ENCODE measurements around the gene MS4A15.

DNA sequence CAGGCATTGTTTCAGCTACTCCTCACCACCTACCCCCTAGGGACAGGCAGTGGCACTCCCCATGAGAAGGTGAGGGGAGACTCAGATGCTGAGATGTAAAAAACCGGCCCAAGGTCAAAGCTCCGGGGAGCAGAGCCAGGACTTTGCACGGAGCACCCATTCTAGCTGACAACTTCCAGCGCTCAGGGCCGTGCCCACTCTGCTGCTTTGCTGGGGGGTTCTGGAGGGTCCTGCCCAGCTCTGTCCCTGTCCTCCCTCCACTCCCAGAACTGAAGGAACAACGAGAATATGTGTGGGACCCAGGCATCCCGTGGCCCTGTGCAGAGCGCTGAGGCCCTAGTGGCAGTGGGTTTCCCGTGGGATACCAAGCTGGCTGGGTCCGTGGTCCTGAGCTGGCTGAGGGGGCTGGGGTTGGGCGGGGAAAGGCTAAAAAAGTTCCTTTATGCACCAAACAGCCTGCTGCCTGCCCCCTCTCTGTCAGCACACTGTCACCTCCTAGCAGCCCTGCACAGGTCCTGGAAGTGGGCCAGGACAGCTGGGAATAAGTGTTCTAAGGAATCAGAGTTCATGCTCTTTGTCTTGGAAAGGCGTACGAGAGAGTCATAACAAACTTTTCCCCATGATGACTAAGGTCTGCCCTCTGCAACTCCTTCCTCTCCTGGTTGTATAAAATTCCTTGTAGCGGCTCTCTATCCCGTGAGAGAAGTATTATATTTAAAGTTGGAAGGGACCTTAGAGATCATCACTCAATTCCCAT is 30.3 kb downstream of the MS4A15 start:
- TF ChIP-seq NR3C1 (CRISPR knock-in tag; IDR thresholded peaks at IDR 0.05), result no peak
- no peak for TF ChIP-seq CEBPG (CRISPR knock-in tag; IDR thresholded peaks at IDR 0.05)
- no peak for TF ChIP-seq CEBPG (tag; conservative IDR thresholded peaks at IDR 0.05 in 1 of 2, IDR thresholded peaks at IDR 0.05 in 1 of 2)
- no peak for TF ChIP-seq POLR2AphosphoS5 (IDR thresholded peaks at IDR 0.05; ENCODE audit: control insufficient read depth, insufficient read depth, low read depth, low read length)
- TF ChIP-seq POLR2H (tag; IDR thresholded peaks at IDR 0.05; ENCODE audit: low read depth), result no peak
- TF ChIP-seq, protein P1, sequence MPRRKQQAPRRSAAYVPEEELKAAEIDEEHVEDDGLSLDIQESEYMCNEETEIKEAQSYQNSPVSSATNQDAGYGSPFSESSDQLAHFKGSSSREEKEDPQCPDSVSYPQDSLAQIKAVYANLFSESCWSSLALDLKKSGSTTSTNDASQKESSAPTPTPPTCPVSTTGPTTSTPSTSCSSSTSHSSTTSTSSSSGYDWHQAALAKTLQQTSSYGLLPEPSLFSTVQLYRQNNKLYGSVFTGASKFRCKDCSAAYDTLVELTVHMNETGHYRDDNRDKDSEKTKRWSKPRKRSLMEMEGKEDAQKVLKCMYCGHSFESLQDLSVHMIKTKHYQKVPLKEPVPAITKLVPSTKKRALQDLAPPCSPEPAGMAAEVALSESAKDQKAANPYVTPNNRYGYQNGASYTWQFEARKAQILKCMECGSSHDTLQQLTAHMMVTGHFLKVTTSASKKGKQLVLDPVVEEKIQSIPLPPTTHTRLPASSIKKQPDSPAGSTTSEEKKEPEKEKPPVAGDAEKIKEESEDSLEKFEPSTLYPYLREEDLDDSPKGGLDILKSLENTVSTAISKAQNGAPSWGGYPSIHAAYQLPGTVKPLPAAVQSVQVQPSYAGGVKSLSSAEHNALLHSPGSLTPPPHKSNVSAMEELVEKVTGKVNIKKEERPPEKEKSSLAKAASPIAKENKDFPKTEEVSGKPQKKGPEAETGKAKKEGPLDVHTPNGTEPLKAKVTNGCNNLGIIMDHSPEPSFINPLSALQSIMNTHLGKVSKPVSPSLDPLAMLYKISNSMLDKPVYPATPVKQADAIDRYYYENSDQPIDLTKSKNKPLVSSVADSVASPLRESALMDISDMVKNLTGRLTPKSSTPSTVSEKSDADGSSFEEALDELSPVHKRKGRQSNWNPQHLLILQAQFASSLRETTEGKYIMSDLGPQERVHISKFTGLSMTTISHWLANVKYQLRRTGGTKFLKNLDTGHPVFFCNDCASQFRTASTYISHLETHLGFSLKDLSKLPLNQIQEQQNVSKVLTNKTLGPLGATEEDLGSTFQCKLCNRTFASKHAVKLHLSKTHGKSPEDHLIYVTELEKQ (CRISPR knock-in tag; IDR thresholded peaks at IDR 0.05), result no peak
- TF ChIP-seq MED1 (CRISPR knock-in tag; IDR thresholded peaks at IDR 0.05; ENCODE audit: borderline replicate concordance), result no peak
- no peak for TF ChIP-seq POLR2A (conservative IDR thresholded peaks at IDR 0.05)
- TF ChIP-seq BRD9 (IDR thresholded peaks at IDR 0.05; ENCODE audit: low read depth, partially characterized antibody), result no peak
- TF ChIP-seq, protein P2, sequence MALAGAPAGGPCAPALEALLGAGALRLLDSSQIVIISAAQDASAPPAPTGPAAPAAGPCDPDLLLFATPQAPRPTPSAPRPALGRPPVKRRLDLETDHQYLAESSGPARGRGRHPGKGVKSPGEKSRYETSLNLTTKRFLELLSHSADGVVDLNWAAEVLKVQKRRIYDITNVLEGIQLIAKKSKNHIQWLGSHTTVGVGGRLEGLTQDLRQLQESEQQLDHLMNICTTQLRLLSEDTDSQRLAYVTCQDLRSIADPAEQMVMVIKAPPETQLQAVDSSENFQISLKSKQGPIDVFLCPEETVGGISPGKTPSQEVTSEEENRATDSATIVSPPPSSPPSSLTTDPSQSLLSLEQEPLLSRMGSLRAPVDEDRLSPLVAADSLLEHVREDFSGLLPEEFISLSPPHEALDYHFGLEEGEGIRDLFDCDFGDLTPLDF (CRISPR knock-in tag; IDR thresholded peaks at IDR 0.05), result no peak

Data from K562 (cell line).